ENCODE results near the gene CLEC2D.

DNA sequence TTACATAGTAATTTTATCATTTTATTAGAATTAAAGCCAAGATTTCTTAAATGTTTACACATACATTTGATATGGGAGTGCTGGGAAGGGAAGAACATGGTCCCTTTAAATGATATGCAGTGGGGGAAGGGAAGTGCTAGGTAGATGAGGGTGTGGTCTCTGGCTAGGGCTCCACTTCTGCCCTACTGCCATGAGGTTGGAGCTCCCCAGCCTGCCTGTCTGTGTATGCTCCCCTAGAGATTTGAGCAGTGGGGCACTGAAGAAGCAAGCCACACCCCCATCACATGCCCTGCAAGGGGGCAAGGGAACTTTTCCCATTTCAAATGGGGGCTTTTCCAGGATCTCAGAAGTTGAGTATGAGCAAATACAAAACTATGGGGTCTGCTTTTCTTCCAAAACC is 37.8 kb downstream of the CLEC2D start:
- TF ChIP-seq POLR2AphosphoS5 (IDR thresholded peaks at IDR 0.05) (no peak), CTCF (IDR thresholded peaks at IDR 0.05) (no peak), POLR2A (IDR thresholded peaks at IDR 0.05) (no peak)

Measured in breast epithelium (tissue), 3 donors.